Lung (tissue), 12 donors: ENCODE results near the gene CFAP99. TPM values are rescaled to one million over a fixed set of nuclear protein-coding genes. Genes with fewer than 3 reads are reported as not detected.

Experiments
- ATAC-seq: fragments of 200-7000 bp; cut with Tn5 transposase; one replicate; pipeline ENCODE4 v1.9.1; 2020; ENCODE audit warnings: moderate number of reproducible peaks; ENCODE audit not compliant: insufficient read depth, low FRiP score
- DNase-seq, 3 donors: peaks; one replicate each; pipeline ENCODE4 v3.0.0-alpha.2; 2013 to 2017
- H3K27ac ChIP-seq, 2 donors: one replicate each; pipeline ENCODE4 v1.5.1; 2013; ENCODE audit warnings: mild to moderate bottlenecking in 2 of 2, moderate library complexity in 2 of 2, control low read depth in 1 of 2, inconsistent platforms in 1 of 2, low read depth in 1 of 2, low read length in 1 of 2
- H3K27me3 ChIP-seq, 3 donors: one replicate each; pipeline ENCODE4 v1.5.1; 2013; ENCODE audit warnings: low read length in 2 of 3; ENCODE audit not compliant: control insufficient read depth in 3 of 3, insufficient read depth in 3 of 3
- H3K36me3 ChIP-seq, 4 donors: one replicate each; pipeline ENCODE4 v1.5.1; 2013; ENCODE audit warnings: low read length in 4 of 4, mild to moderate bottlenecking in 1 of 4, moderate library complexity in 1 of 4; ENCODE audit not compliant: control insufficient read depth in 4 of 4, insufficient read depth in 4 of 4
- H3K4me1 ChIP-seq, 5 donors: one replicate each; pipeline ENCODE4 v1.5.1; 2013; ENCODE audit warnings: low read length in 5 of 5, mild to moderate bottlenecking in 2 of 5, moderate library complexity in 1 of 5; ENCODE audit not compliant: control insufficient read depth in 5 of 5, insufficient read depth in 5 of 5
- H3K4me3 ChIP-seq: one replicate; pipeline ENCODE4 v1.5.1; 2013; ENCODE audit warnings: mild to moderate bottlenecking, control low read depth, moderate library complexity
- H3K9ac ChIP-seq, 2 donors: one replicate each; pipeline ENCODE4 v1.5.1; 2013; ENCODE audit warnings: low read length in 2 of 2, control low read depth in 1 of 2; ENCODE audit not compliant: insufficient read depth in 1 of 2
- H3K9me3 ChIP-seq, 4 donors: one replicate each; pipeline ENCODE4 v1.5.1; 2013; ENCODE audit warnings: low read length in 3 of 4, mild to moderate bottlenecking in 1 of 4, moderate library complexity in 1 of 4; ENCODE audit not compliant: control insufficient read depth in 4 of 4, insufficient read depth in 3 of 4
- CTCF ChIP-seq: IDR thresholded peaks from 2 replicates; pipeline ENCODE4 v1.5.1; 2012; ENCODE audit warnings: mild to moderate bottlenecking; ENCODE audit errors: control extremely low read depth, extremely low read depth
- WGBS, 2 donors: extraction: QIAGEN DNeasy Blood & Tissue Kit; methylation state at CpG; one replicate each; pipeline ENCODE4 v1.1.7; 2013; 5-methylcytosine and 5-hydroxymethylcytosine counted together
- polyA plus RNA-seq, 2 donors: library from polyadenylated mRNA; stranded (reverse); fragments of 200-250 nt; gene quantifications; one replicate each; pipeline ENCODE4 v1.2.1, GENCODE V29; 2013
- total RNA-seq, 2 donors: library from RNA; depleted of rRNA in 1 of 2; stranded (reverse); fragments of >200 nt in 1 of 2; gene quantifications; one replicate each; pipeline ENCODE4 v1.2.1, GENCODE V29; 2014 to 2021
- donor health status: control.
- donor health status: control.
- donor health status: Bipolar disorder and iron deficiency.
- donor health status: healthy.
- donor health status: DM: yes; HTN: yes; CAD: no.

Gene CFAP99
- total and polyA plus RNA-seq, 4 donors: 2.1 to 12.1 (median 2.3) TPM

- Histone ChIP-seq H3K27ac (no peak overlapping the region), H3K9ac (no peak overlapping the region), H3K4me1 (no peaks in the 10 kb centered on the region), H3K9me3 (peaks cover 0 to 4% (median 0%) of the 10 kb centered on the region in 4 donors), H3K36me3 (no peaks in the 10 kb centered on the region), H3K27me3 (peaks cover 0 to 6% (median 0%) of the 10 kb centered on the region in 3 donors), H3K4me3 (no peak overlapping the region)
- TF ChIP-seq CTCF: no peak
- WGBS, 2 donors: 87 to 90% methylated on average over 14 of the region's 14 CpGs
- ATAC-seq (no peak), DNase-seq (no peak)
These were observed 46.2 kb upstream of the CFAP99 start for GRCh38 chr4:2372488-2373030.

DNA sequence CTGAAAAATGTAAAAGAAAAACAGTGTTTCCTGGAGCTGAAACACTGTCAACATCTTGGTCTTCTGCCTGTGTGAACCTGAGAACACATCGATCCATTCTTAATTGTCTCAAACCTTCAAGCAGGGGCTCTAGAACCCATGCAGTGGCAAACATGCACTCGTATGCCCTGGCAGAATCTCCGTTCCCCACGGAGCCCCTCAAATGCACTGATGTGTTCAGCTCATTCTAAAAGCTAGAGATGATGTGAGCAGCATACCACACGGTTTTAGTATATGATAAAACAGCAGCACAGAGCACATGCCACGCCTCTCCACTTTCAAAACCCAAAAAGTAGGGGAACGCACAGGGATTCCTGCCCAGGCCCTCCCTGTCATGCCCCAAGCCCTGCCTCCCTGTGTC is 45.2 kb upstream of the CFAP99 start:
- Histone ChIP-seq H3K9me3 (peaks cover 0 to 4% (median 0%) of the 10 kb centered on the region in 4 donors), H3K9ac (no peak overlapping the region), H3K4me3 (no peak overlapping the region), H3K27me3 (peaks cover 0 to 6% (median 0%) of the 10 kb centered on the region in 3 donors), H3K27ac (no peak overlapping the region), H3K36me3 (no peaks in the 10 kb centered on the region), H3K4me1 (no peaks in the 10 kb centered on the region)
- DNase-seq: no peak
- no peak for TF ChIP-seq CTCF
- ATAC-seq: no peak
- WGBS, 2 donors: 91 to 92% methylated on average over 7 of the region's 7 CpGs

DNA sequence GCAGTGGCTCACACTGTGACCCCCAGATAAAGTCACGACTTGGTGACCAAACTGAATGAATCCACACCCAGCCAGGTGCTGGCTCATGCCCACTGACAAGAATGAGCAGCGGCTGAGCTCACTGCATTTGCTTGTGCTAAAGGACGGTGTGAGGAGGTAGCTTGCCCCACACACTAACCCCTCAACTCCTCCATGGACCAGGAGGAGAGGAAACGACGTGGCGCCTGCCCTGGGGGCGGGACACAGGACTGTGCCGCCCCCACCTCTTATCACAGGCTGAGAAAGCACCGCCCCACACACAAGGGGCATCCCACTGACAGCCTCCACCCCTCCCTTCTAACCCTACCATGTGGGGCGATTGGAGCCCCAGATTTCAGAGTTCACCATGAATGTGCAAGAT is 43.3 kb upstream of the CFAP99 start:
- H3K9ac ChIP-seq: no peak overlapping the region
- no peak for TF ChIP-seq CTCF
- no peaks in the 10 kb centered on the region for H3K9me3 ChIP-seq
- no peaks in the 10 kb centered on the region for H3K36me3 ChIP-seq
- DNase-seq: no peak
- ATAC-seq: no peak
- 78 to 79% methylated on average over 10 of the region's 10 CpGs for WGBS, 2 donors
- H3K27ac ChIP-seq: no peak overlapping the region
- no peaks in the 10 kb centered on the region for H3K4me1 ChIP-seq
- no peak overlapping the region for H3K4me3 ChIP-seq
- peaks cover 0 to 6% (median 0%) of the 10 kb centered on the region in 3 donors for H3K27me3 ChIP-seq

GRCh38 chr4:2377241-2377640 is 41.5 kb upstream of the CFAP99 start:
- H3K9ac ChIP-seq: no peak overlapping the region
- no peaks in the 10 kb centered on the region for H3K36me3 ChIP-seq
- ATAC-seq: no peak
- H3K27me3 ChIP-seq: peaks cover 0 to 6% (median 0%) of the 10 kb centered on the region in 3 donors
- no peak overlapping the region for H3K27ac ChIP-seq
- TF ChIP-seq CTCF: no peak
- WGBS, 2 donors: 78 to 82% methylated on average over 14 of the region's 14 CpGs
- no peaks in the 10 kb centered on the region for H3K4me1 ChIP-seq
- H3K4me3 ChIP-seq: no peak overlapping the region
- no peaks in the 10 kb centered on the region for H3K9me3 ChIP-seq
- DNase-seq: no peak
